DND-41 (cell line): ENCODE data around the gene SSR4.

Source experiments
- ATAC-seq: fragments of 200-7000 bp; cut with Tn5 transposase; 3 replicates; pipeline ENCODE4 v1.9.1; 2021; ENCODE audit warnings: low read depth; ENCODE audit not compliant: insufficient read depth
- DNase-seq: peaks from one replicate; pipeline ENCODE4 v3.0.0-alpha.2; 2020
- H2AFZ ChIP-seq: 2 replicates; pipeline ENCODE4 v1.6.0; 2012; ENCODE audit warnings: low read depth, low read length
- H3K27ac ChIP-seq: 2 replicates; pipeline ENCODE4 v1.5.1; 2012; ENCODE audit warnings: low read length, inconsistent platforms
- H3K27me3 ChIP-seq: fragments of 200-600 bp; sonication (generic); 2 replicates; pipeline ENCODE4 v1.6.0; 2012; ENCODE audit warnings: low read length, mild to moderate bottlenecking, inconsistent platforms; ENCODE audit not compliant: insufficient read depth, poor library complexity
- H3K36me3 ChIP-seq: 2 replicates; pipeline ENCODE4 v1.5.1; 2012; ENCODE audit warnings: low read length, inconsistent platforms; ENCODE audit not compliant: insufficient read depth
- H3K4me1 ChIP-seq: 2 replicates; pipeline ENCODE4 v1.5.1; 2012; ENCODE audit warnings: mild to moderate bottlenecking, low read length; ENCODE audit not compliant: insufficient read depth
- H3K4me2 ChIP-seq: 2 replicates; pipeline ENCODE4 v1.6.0; 2012; ENCODE audit warnings: mild to moderate bottlenecking, moderate library complexity, low read length, inconsistent platforms; ENCODE audit not compliant: insufficient read depth
- H3K4me3 ChIP-seq, 2 experiments: fragments of 200-600 bp in 1 of 2; shearing (Covaris generic) in 1 of 2; 2 replicates each; pipeline ENCODE4 v1.5.1; 2012 to 2016; ENCODE audit warnings: inconsistent platforms in 2 of 2, low read length in 2 of 2, mild to moderate bottlenecking in 2 of 2, low read depth in 1 of 2, moderate library complexity in 1 of 2
- H3K79me2 ChIP-seq: 2 replicates; pipeline ENCODE4 v1.6.0; 2012; ENCODE audit warnings: low read length, inconsistent platforms; ENCODE audit not compliant: insufficient read depth
- H3K9ac ChIP-seq: 2 replicates; pipeline ENCODE4 v1.6.0; 2012; ENCODE audit warnings: low read depth, mild to moderate bottlenecking, inconsistent platforms, low read length, moderate library complexity
- H3K9me3 ChIP-seq: 2 replicates; pipeline ENCODE4 v1.5.1; 2012; ENCODE audit warnings: low read length, moderate library complexity, mild to moderate bottlenecking, inconsistent platforms; ENCODE audit not compliant: insufficient read depth, severe bottlenecking
- H4K20me1 ChIP-seq: 2 replicates; pipeline ENCODE4 v1.6.0; 2012; ENCODE audit warnings: low read length; ENCODE audit not compliant: insufficient read depth
- EZH2 ChIP-seq: IDR thresholded peaks from 3 replicates; pipeline ENCODE4 v1.6.1; 2012; ENCODE audit warnings: borderline replicate concordance, low read depth, mild to moderate bottlenecking, moderate library complexity, low read length, inconsistent platforms; ENCODE audit not compliant: severe bottlenecking
- TF ChIP-seq, protein P1 (sequence below): IDR thresholded peaks from 2 replicates; pipeline ENCODE4 v1.5.1; 2012; ENCODE audit warnings: borderline replicate concordance, low read length, moderate library complexity, mild to moderate bottlenecking; ENCODE audit not compliant: poor library complexity, severe bottlenecking; ENCODE audit errors: extremely low read depth

SSR4 gene

DNA sequence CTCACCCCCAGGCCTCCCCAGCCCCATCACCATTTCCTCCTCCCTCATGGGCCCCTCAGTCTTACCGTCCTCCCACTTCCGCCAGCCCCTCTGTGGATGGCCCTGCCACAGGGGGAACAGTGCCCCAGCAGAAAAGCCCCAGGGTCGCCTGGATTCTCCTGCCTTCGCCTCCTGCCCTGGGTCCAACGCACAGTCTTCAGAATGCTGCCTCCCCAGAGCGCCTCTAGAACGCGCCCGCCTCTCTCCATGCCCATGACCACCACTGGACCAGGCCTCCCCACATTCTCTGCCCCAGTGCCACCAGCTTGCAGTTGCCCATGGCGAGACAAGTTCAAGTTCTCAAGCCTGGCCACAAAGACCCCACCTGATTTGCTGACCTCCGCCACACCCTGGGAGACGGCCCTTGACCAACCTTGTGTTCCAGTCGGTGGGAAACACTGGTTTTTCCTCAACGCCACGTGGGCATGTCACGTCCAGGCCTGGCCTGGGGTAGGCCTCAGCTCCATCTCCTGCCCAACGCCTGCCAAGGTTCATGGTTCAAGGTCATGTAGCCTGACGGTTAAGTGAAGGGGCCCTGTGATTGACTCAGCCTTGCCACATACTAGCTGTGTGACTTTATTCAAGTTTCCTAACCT is 31.1 kb upstream of the SSR4 start:
- Histone ChIP-seq H3K9me3 (no peaks in the 10 kb centered on the region), H3K79me2 (no peaks in the 10 kb centered on the region), H3K4me1 (peaks cover 24% of the 10 kb centered on the region), H3K9ac (no peak overlapping the region), H3K4me3 (no peak overlapping the region), H4K20me1 (peaks cover 4% of the 10 kb centered on the region; the same call in 1 of the 2 replicates), H2AFZ (no peak overlapping the region), H3K36me3 (no peaks in the 10 kb centered on the region), H3K27ac (no peak overlapping the region), H3K4me2 (no peak overlapping the region), H3K27me3 (no peaks in the 10 kb centered on the region)
- DNase-seq = no peak
- no peak for ATAC-seq
- TF ChIP-seq, protein P1, sequence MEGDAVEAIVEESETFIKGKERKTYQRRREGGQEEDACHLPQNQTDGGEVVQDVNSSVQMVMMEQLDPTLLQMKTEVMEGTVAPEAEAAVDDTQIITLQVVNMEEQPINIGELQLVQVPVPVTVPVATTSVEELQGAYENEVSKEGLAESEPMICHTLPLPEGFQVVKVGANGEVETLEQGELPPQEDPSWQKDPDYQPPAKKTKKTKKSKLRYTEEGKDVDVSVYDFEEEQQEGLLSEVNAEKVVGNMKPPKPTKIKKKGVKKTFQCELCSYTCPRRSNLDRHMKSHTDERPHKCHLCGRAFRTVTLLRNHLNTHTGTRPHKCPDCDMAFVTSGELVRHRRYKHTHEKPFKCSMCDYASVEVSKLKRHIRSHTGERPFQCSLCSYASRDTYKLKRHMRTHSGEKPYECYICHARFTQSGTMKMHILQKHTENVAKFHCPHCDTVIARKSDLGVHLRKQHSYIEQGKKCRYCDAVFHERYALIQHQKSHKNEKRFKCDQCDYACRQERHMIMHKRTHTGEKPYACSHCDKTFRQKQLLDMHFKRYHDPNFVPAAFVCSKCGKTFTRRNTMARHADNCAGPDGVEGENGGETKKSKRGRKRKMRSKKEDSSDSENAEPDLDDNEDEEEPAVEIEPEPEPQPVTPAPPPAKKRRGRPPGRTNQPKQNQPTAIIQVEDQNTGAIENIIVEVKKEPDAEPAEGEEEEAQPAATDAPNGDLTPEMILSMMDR = no peak
- no peak for TF ChIP-seq EZH2

DNA sequence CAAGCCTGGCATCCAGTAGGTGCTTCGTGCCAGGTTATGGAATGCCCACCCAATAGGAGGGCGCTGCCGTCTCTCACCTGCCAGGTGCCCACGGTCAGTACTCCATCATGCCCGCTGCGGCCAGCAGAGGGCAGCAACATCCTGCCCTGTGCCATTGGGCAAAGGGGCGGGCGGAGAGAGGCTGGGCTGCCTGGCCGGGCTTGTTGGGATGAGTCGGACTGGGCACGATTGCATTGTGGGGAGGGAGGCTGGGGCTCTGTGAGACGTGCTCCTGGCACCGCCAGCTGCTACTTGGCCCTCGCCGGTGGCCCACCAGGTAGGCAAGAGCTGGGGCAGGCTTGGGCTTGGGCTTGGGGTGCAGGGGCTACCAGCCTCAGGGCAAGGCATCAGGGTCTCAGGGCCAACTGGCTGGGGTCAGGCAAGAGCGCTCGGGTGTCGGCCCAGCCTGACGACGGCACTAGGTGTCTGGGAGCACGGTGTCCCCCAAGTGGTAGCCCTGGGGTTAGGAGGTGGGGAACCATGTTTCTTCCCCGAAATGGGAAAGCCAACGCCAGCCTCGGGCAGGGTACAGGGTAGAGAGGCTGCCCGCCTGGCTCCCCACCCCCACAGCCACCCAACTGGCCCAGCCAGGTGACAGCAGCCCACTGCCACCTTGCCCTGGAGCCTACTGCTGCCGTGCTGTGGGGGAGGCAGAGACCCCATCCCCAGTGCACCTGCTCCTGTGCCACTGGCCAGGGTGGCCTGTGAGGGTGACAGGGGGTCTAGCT is 30.3 kb upstream of the SSR4 start, which contains the start of gene PLXNB3:
TSS of gene PLXNB3 (plus strand) at position 261 of the 767 bp plus-strand sequence. CDS start 1,287 bp downstream, outside the sequence.
- Histone ChIP-seq H3K36me3 (no peaks in the 10 kb centered on the region), H3K9ac (no peak within 1 kb of the TSS), H3K4me2 (no peak within 1 kb of the TSS), H3K4me3 (no peak within 1 kb of the TSS), H3K27ac (no peak within 1 kb of the TSS), H4K20me1 (peaks cover 4% of the 10 kb centered on the region; the same call in 1 of the 2 replicates), H3K9me3 (no peaks in the 10 kb centered on the region), H3K27me3 (no peaks in the 10 kb centered on the region), H3K4me1 (peaks cover 24% of the 10 kb centered on the region), H2AFZ (no peak within 1 kb of the TSS), H3K79me2 (no peaks in the 10 kb centered on the region)
- peak; percentile 66 for DNase-seq
- peak; percentile 66 for ATAC-seq
- no peak for TF ChIP-seq EZH2
- TF ChIP-seq, protein P1 = peak; percentile 89

DNA sequence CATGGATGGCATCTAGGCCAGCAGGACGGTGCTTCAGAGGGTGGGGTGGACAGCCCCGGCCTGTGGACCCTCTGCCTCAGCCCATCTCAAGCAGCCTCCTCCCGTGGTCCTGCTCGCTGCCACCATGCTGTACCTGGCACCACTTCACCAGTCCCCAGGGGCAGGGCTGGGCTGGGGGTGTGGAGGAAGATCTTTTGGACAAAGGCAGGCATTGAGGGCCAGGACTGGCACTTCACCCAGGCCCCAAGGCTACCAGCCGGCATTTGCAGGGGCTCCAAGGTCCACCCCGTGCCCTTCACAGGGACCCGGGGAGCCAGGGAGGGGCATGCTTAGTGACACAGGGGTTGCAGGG is 29.7 kb upstream of the SSR4 start:
- TF ChIP-seq, protein P1 = no peak
- TF ChIP-seq EZH2 = no peak
- Histone ChIP-seq H3K4me1 (peaks cover 24% of the 10 kb centered on the region), H3K9ac (no peak overlapping the region), H3K4me2 (no peak overlapping the region), H3K9me3 (no peaks in the 10 kb centered on the region), H3K79me2 (no peaks in the 10 kb centered on the region), H3K27ac (no peak overlapping the region), H3K36me3 (no peaks in the 10 kb centered on the region), H3K27me3 (no peaks in the 10 kb centered on the region), H3K4me3 (no peak overlapping the region), H4K20me1 (peaks cover 4% of the 10 kb centered on the region; the same call in 1 of the 2 replicates), H2AFZ (no peak overlapping the region)
- no peak for DNase-seq
- ATAC-seq = no peak
